ENCODE measurements around the gene WSCD2.

Gene WSCD2

DNA sequence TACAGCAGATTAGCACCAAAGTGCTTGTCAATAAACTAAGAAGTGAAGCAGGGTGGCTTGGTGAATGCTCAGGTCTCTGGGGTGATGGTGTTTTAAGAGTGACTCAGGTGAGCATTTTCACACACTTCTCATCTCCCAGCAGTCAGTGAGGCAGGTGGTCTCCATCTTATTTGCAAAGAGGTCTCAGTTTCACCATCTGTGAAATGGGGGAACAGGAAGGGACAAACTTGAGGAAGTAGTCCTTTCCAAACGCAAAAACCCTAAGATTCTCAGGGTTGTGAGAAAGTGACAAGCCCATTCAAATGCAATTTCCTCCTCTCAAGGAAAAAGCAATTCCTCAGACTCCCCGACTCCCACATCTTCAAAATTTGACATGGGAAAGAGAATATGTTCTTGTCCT is 155.9 kb downstream of the WSCD2 start:
- TF ChIP-seq, protein P1, sequence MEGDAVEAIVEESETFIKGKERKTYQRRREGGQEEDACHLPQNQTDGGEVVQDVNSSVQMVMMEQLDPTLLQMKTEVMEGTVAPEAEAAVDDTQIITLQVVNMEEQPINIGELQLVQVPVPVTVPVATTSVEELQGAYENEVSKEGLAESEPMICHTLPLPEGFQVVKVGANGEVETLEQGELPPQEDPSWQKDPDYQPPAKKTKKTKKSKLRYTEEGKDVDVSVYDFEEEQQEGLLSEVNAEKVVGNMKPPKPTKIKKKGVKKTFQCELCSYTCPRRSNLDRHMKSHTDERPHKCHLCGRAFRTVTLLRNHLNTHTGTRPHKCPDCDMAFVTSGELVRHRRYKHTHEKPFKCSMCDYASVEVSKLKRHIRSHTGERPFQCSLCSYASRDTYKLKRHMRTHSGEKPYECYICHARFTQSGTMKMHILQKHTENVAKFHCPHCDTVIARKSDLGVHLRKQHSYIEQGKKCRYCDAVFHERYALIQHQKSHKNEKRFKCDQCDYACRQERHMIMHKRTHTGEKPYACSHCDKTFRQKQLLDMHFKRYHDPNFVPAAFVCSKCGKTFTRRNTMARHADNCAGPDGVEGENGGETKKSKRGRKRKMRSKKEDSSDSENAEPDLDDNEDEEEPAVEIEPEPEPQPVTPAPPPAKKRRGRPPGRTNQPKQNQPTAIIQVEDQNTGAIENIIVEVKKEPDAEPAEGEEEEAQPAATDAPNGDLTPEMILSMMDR (IDR thresholded peaks at IDR 0.05; ENCODE audit: low read depth, low read length): no peak
- no peak for DNase-seq (ENCODE audit: low read depth in 2 of 2)
- H3K4me3 ChIP-seq (replicated peaks in 1 of 2; ENCODE audit: low read depth in 2 of 2, low read length in 2 of 2): no peak overlapping the region

DNA sequence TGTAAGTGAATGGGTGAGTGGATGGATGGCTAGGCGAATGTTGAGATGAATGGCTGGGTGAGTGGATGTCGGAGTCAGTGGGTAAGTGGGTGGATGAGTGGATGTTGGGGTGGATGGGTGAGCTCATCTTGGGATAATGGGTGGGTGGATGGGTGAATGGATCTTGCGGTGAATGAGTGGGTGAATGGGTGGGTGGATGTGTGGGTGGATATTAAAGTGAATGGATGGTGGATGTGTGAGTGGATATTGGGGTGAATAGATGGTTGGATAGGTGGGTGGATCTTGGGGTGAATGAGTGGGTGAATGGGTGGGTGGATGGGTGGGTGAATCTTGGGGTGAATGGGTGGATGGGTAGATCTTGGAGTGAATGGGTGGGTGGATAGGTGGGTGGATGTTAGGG is 158.1 kb downstream of the WSCD2 start:
- DNase-seq (ENCODE audit: low read depth in 2 of 2): no peak
- H3K4me3 ChIP-seq (replicated peaks in 1 of 2; ENCODE audit: low read depth in 2 of 2, low read length in 2 of 2): no peak overlapping the region
- TF ChIP-seq, protein P1 (IDR thresholded peaks at IDR 0.05; ENCODE audit: low read depth, low read length): no peak

DNA sequence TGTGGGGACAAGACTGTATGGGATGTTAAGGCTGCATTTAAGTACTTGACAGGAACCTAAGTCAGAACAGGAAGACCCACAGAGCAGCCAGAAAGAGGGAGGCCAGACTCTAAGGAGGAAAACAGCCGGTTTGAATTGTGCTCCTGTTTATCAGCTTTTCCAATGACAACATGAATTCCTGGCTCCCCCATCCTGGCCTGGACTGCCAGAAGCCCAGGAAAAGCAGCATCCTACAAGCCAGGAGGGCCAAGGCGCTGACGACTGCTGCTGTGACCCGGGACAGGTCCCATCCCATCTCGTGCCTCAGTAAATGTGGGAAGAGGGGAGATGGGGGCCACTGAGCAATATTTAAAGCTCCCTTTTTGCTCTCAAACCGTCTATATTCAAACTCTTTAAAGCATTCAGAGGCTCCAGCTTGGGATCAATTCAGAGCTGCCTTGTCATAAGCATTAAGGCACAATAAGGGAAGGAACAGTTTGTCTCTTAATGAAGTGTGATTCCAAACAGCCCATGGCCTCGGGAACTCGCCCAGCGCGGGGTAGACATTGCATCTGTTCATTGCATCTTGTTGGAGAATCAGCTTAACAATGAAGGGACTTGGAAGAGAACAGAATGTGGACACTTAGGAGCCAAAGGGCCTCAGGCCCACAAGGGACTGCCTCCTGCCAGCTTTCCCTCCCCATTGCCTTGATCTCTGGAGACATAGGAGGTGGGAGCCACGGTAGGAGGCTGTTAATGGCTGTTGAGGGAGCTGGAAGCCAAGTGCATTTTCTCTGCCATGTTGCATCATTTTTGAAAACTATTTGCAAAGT is 160.5 kb downstream of the WSCD2 start:
- TF ChIP-seq, protein P1 (IDR thresholded peaks at IDR 0.05; ENCODE audit: low read depth, low read length): no peak
- DNase-seq (ENCODE audit: low read depth in 2 of 2): no peak

DNA sequence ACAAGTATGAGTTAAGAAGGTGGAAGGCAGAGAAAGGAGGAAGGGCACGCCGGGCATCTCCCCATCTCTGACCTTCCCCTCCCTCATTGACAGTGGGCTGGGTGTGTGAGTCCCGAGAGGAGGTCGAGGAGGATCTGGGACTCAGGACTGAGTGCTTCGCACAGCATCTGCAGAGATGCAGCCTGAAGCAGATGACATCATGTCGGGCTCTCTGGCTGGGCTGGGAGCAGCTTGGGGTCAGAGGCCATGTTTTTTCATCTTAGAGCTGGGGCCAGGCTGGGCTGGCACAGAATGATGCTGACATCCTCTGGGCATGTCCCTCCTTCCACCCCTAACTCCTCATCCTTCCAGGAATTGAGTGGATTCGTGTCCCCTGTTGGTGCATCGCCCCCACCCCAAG is 166.6 kb downstream of the WSCD2 start:
- TF ChIP-seq, protein P1 (IDR thresholded peaks at IDR 0.05; ENCODE audit: low read depth, low read length): no peak
- DNase-seq (ENCODE audit: low read depth in 2 of 2): no peak
- H3K4me3 ChIP-seq (replicated peaks in 1 of 2; ENCODE audit: low read depth in 2 of 2, low read length in 2 of 2): no peak overlapping the region

More for the DNA sequence above, 160.5 kb downstream of the WSCD2 start:
- H3K4me3 ChIP-seq (replicated peaks in 1 of 2; ENCODE audit: low read depth in 2 of 2, low read length in 2 of 2): no peak overlapping the region

DNA sequence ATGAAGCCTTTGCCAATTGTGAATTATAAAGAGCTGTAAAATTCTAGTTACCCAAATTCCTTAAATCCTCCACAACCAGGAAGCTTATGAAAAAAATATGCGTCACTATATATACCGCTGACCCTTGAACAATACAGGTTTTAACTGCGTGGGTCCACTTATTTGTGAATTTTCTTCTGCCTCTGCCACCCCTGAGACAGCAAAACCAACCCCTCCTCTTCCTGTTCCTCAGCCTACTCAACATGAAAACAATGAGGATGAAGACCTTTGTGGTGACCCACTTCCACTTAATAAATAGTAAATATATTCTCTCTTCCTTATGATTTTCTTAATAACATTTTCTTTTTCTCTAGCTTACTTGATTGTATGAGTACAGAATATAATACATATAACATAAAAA is 167.9 kb downstream of the WSCD2 start:
- TF ChIP-seq, protein P1 (IDR thresholded peaks at IDR 0.05; ENCODE audit: low read depth, low read length): no peak

DNA sequence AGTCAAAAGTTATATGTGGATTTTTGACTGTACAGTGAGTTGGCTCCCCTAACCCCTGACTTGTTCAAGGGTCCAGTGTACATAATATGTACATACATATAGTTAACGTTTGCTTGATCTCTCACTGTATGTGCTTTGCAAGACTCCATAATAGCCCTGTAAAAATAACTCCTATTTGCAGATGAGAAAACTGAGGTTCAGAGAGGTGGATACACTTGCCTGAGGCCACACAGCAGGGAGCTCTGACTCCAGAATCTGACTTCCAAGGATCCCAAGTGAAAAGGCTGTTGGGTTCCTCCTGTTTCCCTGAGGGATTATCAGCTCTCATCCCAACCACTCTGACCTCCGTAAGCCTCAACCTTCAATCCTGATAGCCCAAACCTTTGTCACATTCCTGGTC is 168.3 kb downstream of the WSCD2 start:
- no peak for DNase-seq (ENCODE audit: low read depth in 2 of 2)
- no peak overlapping the region for H3K4me3 ChIP-seq (replicated peaks in 1 of 2; ENCODE audit: low read depth in 2 of 2, low read length in 2 of 2)
- TF ChIP-seq, protein P1 (IDR thresholded peaks at IDR 0.05; ENCODE audit: low read depth, low read length): no peak

More for the DNA sequence above, 167.9 kb downstream of the WSCD2 start:
- no peak overlapping the region for H3K4me3 ChIP-seq (replicated peaks in 1 of 2; ENCODE audit: low read depth in 2 of 2, low read length in 2 of 2)
- no peak for DNase-seq (ENCODE audit: low read depth in 2 of 2)
